ENCODE measurements around the gene NINJ1. TPM values are rescaled to one million over a fixed set of nuclear protein-coding genes. Genes with fewer than 3 reads are reported as not detected.
"Not testable (repeated sequence)": the region's sequence is repeated elsewhere in the genome, so short reads cannot be mapped to it uniquely, and the experiment has no call there.

NINJ1 gene
- total and polyA plus RNA-seq, 12 donors: 35.5 to 77.1 (median 41.3) TPM

GRCh38 chr9:93147632-93148031 lies 13.6 kb upstream of the NINJ1 start:
- Histone ChIP-seq H3K36me3 (no peaks in the 10 kb centered on the region), H3K4me3 (no peak overlapping the region), H3K4me1 (peaks cover 0 to 22% (median 9%) of the 10 kb centered on the region in 9 donors), H3K27me3 (no peaks in the 10 kb centered on the region), H3K27ac (no peak overlapping the region), H3K9me3 (peaks cover 0 to 5% (median 0%) of the 10 kb centered on the region in 11 donors)
- TF ChIP-seq CTCF (IDR thresholded peaks at IDR 0.05): no peak
- intact Hi-C loops (cut with DNase I): no loop called here
- no peak for ATAC-seq
- WGBS, 2 donors: 69% methylated on average over 2 of the region's 2 CpGs
- DNase-seq: no peak

DNA sequence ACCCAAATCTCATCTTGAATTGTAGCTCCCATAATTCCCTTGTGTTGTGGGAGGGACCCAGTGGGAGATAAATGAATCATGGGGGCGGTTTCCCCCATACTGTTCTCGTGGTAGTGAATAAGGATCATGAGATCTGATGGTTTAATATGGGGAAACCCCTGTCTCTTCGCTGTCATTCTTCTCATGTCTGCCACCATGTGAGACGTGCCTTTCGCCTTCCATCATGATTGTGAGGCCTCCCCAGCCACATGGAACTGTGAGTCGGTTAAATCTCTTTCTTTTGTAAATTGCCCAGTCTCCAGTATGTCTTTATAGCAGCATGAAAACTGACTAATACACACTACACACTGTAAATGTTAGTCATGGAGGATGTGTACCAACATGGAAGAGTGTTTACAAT lies 12.6 kb upstream of the NINJ1 start:
- peaks cover 0 to 22% (median 9%) of the 10 kb centered on the region in 9 donors for H3K4me1 ChIP-seq
- H3K36me3 ChIP-seq; H3K27me3 ChIP-seq; H3K4me3 ChIP-seq; DNase-seq; H3K9me3 ChIP-seq; ATAC-seq; H3K27ac ChIP-seq; intact Hi-C loops (cut with DNase I): not testable (repeated sequence)
- 83 to 86% methylated on average over 6 of the region's 6 CpGs for WGBS, 2 donors

DNA sequence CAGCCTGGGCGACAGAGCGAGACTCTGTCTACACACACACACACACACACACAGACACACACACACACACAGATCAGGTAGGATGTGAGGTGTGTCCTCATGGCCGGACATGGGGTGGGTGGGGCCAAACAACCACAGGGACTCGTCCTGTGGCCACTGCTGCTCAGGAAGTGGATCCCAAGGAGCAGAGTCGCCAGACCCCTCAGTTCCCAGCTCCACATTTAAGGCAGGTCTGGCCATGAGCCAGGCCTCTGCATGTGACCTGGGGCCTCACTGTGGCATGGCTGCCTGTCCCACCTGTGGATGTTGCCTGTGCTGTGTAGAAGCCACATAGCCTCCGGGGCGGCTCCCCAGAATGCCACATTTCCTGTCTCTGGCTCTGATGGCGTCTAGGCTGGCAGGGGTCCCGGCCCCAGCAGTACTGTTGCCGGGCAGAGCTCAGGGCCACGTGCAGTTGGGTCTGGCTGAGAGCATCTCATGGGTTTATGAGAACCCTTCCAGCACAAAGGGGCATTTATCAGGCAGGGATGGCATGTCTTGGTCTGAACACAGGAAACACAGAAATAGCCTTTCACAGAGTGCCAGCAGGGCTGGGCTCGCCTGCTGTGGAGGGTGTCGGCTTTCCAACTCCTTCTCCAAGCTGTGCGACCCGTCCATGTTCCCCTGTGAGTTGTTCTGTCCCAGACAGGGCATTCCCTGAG lies 9.9 kb upstream of the NINJ1 start:
- no peaks in the 10 kb centered on the region for H3K27me3 ChIP-seq
- no peak for TF ChIP-seq CTCF (IDR thresholded peaks at IDR 0.05)
- DNase-seq (no peak), ATAC-seq (peak; percentile 47 to 79 (median 62))
- intact Hi-C loops (cut with DNase I): no loop called here
- no peaks in the 10 kb centered on the region for H3K36me3 ChIP-seq
- WGBS, 2 donors: 36 to 38% methylated on average over 15 of the region's 15 CpGs
- peaks cover 0 to 5% (median 0%) of the 10 kb centered on the region in 11 donors for H3K9me3 ChIP-seq
- peak overlapping the region in 1 of 10 donors; percentile 49 for H3K27ac ChIP-seq
- H3K4me3 ChIP-seq: no peak overlapping the region
- peaks cover 0 to 17% (median 9%) of the 10 kb centered on the region in 9 donors for H3K4me1 ChIP-seq

- intact Hi-C loops (cut with DNase I): no loop called here
- Histone ChIP-seq H3K27me3 (no peaks in the 10 kb centered on the region), H3K4me1 (peaks cover 0 to 16% (median 9%) of the 10 kb centered on the region in 9 donors), H3K36me3 (no peaks in the 10 kb centered on the region), H3K27ac (no peak overlapping the region), H3K4me3 (no peak overlapping the region), H3K9me3 (peaks cover 0 to 5% (median 0%) of the 10 kb centered on the region in 11 donors)
- WGBS, 2 donors: 78 to 80% methylated on average over 8 of the region's 8 CpGs
- TF ChIP-seq CTCF (IDR thresholded peaks at IDR 0.05): no peak
- ATAC-seq (peak in 2 of 8 donors; percentile 25 to 36), DNase-seq (no peak)
Observed at GRCh38 chr9:93141771-93142483, 7.9 kb upstream of the NINJ1 start.

All from heart right ventricle (tissue), 16 donors.